Endothelial cell of umbilical vein (primary cell): ENCODE measurements around the gene CFAP69.

ENCODE experiments used
- CTCF ChIP-seq, 2 donors: IDR thresholded peaks; 1 replicate in 1 of 2; 2 replicates in 1 of 2; pipeline ENCODE4 v1.5.1; 2011; ENCODE audit warnings: low read length in 2 of 2, mild to moderate bottlenecking in 2 of 2, moderate library complexity in 2 of 2, control low read depth in 1 of 2, inconsistent platforms in 1 of 2, low read depth in 1 of 2; ENCODE audit not compliant: insufficient read depth in 1 of 2; ENCODE audit errors: extremely low read depth in 1 of 2
- EZH2 ChIP-seq: IDR thresholded peaks from 2 replicates; pipeline ENCODE4 v1.6.1; 2012; ENCODE audit warnings: borderline replicate concordance, low read depth, mild to moderate bottlenecking, moderate library complexity, low read length, inconsistent platforms; ENCODE audit not compliant: severe bottlenecking

GRCh38 chr7:90244565-90244908, 437 bp upstream of the CFAP69 start:
- TF ChIP-seq CTCF (IDR thresholded peaks at IDR 0.05; ENCODE audit: extremely low read depth in 1 of 2, insufficient read depth in 1 of 2, low read depth in 1 of 2, low read length in 2 of 2) (no peak), EZH2 (no peak)
